HG03520 (cell line): ENCODE results near the gene GIGYF1.

Source experiments
- ATAC-seq: cut with Tn5 transposase; IDR thresholded peaks from one replicate; pipeline ENCODE4 v1.9.1; 2021; ENCODE audit warnings: mild to moderate bottlenecking, moderate library complexity; ENCODE audit not compliant: unreplicated experiment

The GIGYF1 gene

GRCh38 chr7:100632951-100633717, 60.9 kb downstream of the GIGYF1 start:
- ATAC-seq: no peak

- no peak for ATAC-seq
These were observed 64.0 kb downstream of the GIGYF1 start for GRCh38 chr7:100630066-100630465.
